Smooth muscle cell of the brain vasculature (primary cell): ENCODE results near the gene DSCAML1.
"Not testable (repeated sequence)": the region's sequence is repeated elsewhere in the genome, so short reads cannot be mapped to it uniquely, and the experiment has no call there.

ENCODE experiments used
- DNase-seq: peaks from one replicate; pipeline ENCODE4 v3.0.0-alpha.2; 2012; ENCODE audit warnings: low read depth, low spot score

Gene DSCAML1

GRCh38 chr11:117794772-117795629 is 2.0 kb downstream of the DSCAML1 start:
- no peak for DNase-seq

GRCh38 chr11:117794135-117794534 is 2.9 kb downstream of the DSCAML1 start:
- DNase-seq, result no peak

GRCh38 chr11:117793583-117793982 is 3.4 kb downstream of the DSCAML1 start:
- no peak for DNase-seq

GRCh38 chr11:117792992-117793391 is 4.0 kb downstream of the DSCAML1 start:
- DNase-seq, result no peak

GRCh38 chr11:117792241-117792640 is 4.8 kb downstream of the DSCAML1 start:
- no peak for DNase-seq

- DNase-seq, result no peak
Measured at GRCh38 chr11:117790279-117790678, 6.7 kb downstream of the DSCAML1 start.

GRCh38 chr11:117789241-117789640 is 7.8 kb downstream of the DSCAML1 start:
- no peak for DNase-seq

GRCh38 chr11:117786135-117786870 is 10.7 kb downstream of the DSCAML1 start:
- DNase-seq, result no peak

- DNase-seq, result no peak
Measured at GRCh38 chr11:117782101-117782500, 14.9 kb downstream of the DSCAML1 start.

- no peak for DNase-seq
Measured at GRCh38 chr11:117781627-117782026, 15.4 kb downstream of the DSCAML1 start.

- no peak for DNase-seq
Measured at GRCh38 chr11:117780456-117780855, 16.6 kb downstream of the DSCAML1 start.

- no peak for DNase-seq
Measured at GRCh38 chr11:117774553-117774952, 22.5 kb downstream of the DSCAML1 start.

- no peak for DNase-seq
Measured at GRCh38 chr11:117772360-117772759, 24.7 kb downstream of the DSCAML1 start.

GRCh38 chr11:117771841-117772240 is 25.2 kb downstream of the DSCAML1 start:
- no peak for DNase-seq

- DNase-seq, result no peak
Measured at GRCh38 chr11:117771197-117771596, 25.8 kb downstream of the DSCAML1 start.

GRCh38 chr11:117770061-117770460 is 27.0 kb downstream of the DSCAML1 start:
- DNase-seq, result no peak

- DNase-seq, result no peak
Measured at GRCh38 chr11:117769533-117769932, 27.5 kb downstream of the DSCAML1 start.

GRCh38 chr11:117768506-117768905 is 28.5 kb downstream of the DSCAML1 start:
- no peak for DNase-seq

- DNase-seq, result no peak
Measured at GRCh38 chr11:117767071-117767470, 29.9 kb downstream of the DSCAML1 start.

GRCh38 chr11:117766576-117766975 is 30.4 kb downstream of the DSCAML1 start:
- DNase-seq, result no peak

GRCh38 chr11:117766026-117766425 is 31.0 kb downstream of the DSCAML1 start:
- no peak for DNase-seq

GRCh38 chr11:117765068-117765467 is 31.9 kb downstream of the DSCAML1 start:
- DNase-seq, result no peak

- not testable (repeated sequence) for DNase-seq
Measured at GRCh38 chr11:117763465-117763864, 33.6 kb downstream of the DSCAML1 start.
